HepG2 (cell line): ENCODE results near the gene CTNNBL1. TPM values are rescaled to one million over a fixed set of nuclear protein-coding genes. Genes with fewer than 3 reads are reported as not detected.

ENCODE experiments used
- ATRX ChIP-seq: sonication (generic); formaldehyde crosslinking; IDR thresholded peaks from 2 replicates; pipeline ENCODE4 v1.4.0; 2020; ENCODE audit warnings: missing genetic modification reagents, borderline replicate concordance
- FOXK2 ChIP-seq: fragments of 450-650 bp; IDR thresholded peaks from 2 replicates; pipeline ENCODE4 v1.6.1; 2016
- HNRNPK ChIP-seq: fragments of 200-400 bp; formaldehyde crosslinking; IDR thresholded peaks from 2 replicates; pipeline ENCODE4 v1.6.1; 2018; ENCODE audit warnings: low read length, low read depth, moderate library complexity, mild to moderate bottlenecking; ENCODE audit not compliant: poor library complexity, severe bottlenecking
- IKZF5 ChIP-seq: IDR thresholded peaks from 2 replicates; pipeline ENCODE4 v1.6.1; 2018; ENCODE audit warnings: missing genetic modification reagents, mild to moderate bottlenecking, missing compliant biosample characterization
- KIAA2018 ChIP-seq: sonication (generic); formaldehyde crosslinking; IDR thresholded peaks from 2 replicates; pipeline ENCODE4 v1.5.0; 2020; ENCODE audit warnings: mild to moderate bottlenecking, missing genetic modification reagents, borderline replicate concordance
- MED13 ChIP-seq: sonication (generic); formaldehyde crosslinking; IDR thresholded peaks from 2 replicates; pipeline ENCODE4 v1.5.0; 2020; ENCODE audit warnings: missing genetic modification reagents
- REL ChIP-seq: sonication (generic); formaldehyde crosslinking; conservative IDR thresholded peaks from 2 replicates; pipeline ENCODE4 v1.8.0; 2022; ENCODE audit warnings: mild to moderate bottlenecking, missing genetic modification reagents, moderate library complexity
- STAT5B ChIP-seq: sonication (generic); formaldehyde crosslinking; IDR thresholded peaks from 2 replicates; pipeline ENCODE4 v1.4.0; 2020; ENCODE audit warnings: missing genetic modification reagents
- THAP11 ChIP-seq: IDR thresholded peaks from 2 replicates; pipeline ENCODE4 v1.6.1; 2016; ENCODE audit warnings: missing biosample characterization, missing genetic modification reagents
- ZMYM2 ChIP-seq: sonication (generic); formaldehyde crosslinking; IDR thresholded peaks from 2 replicates; pipeline ENCODE4 v1.8.0; 2022; ENCODE audit warnings: mild to moderate bottlenecking, missing genetic modification reagents
- ZNF101 ChIP-seq: sonication (generic); formaldehyde crosslinking; IDR thresholded peaks from 2 replicates; pipeline ENCODE4 v1.4.0; 2020; ENCODE audit warnings: mild to moderate bottlenecking, low read depth, missing genetic modification reagents, borderline replicate concordance
- ZNF274 ChIP-seq: sonication (generic); formaldehyde crosslinking; IDR thresholded peaks from 2 replicates; pipeline ENCODE4 v1.5.1; 2020; ENCODE audit warnings: mild to moderate bottlenecking, missing genetic modification reagents
- ZNF337 ChIP-seq: sonication (generic); formaldehyde crosslinking; IDR thresholded peaks from 2 replicates; pipeline ENCODE4 v1.5.1; 2020; ENCODE audit warnings: missing genetic modification reagents, low read depth, mild to moderate bottlenecking, borderline replicate concordance
- ZNF639 ChIP-seq: conservative IDR thresholded peaks from 2 replicates; pipeline ENCODE4 v1.6.1; 2018; ENCODE audit warnings: missing genetic modification reagents
- ZNF790 ChIP-seq: sonication (generic); formaldehyde crosslinking; IDR thresholded peaks from 2 replicates; pipeline ENCODE4 v1.8.0; 2022; ENCODE audit warnings: missing genetic modification reagents, mild to moderate bottlenecking, borderline replicate concordance
- ZNF891 ChIP-seq: sonication (generic); formaldehyde crosslinking; IDR thresholded peaks from 2 replicates; pipeline ENCODE4 v1.5.0; 2020; ENCODE audit warnings: mild to moderate bottlenecking, missing genetic modification reagents
- ZSCAN5A ChIP-seq: sonication (generic); formaldehyde crosslinking; IDR thresholded peaks from 2 replicates; pipeline ENCODE4 v1.8.0; 2022; ENCODE audit warnings: mild to moderate bottlenecking, missing genetic modification reagents, borderline replicate concordance
- polyA plus RNA-seq, 8 experiments: library from polyadenylated mRNA; depleted of rRNA in 3 of 8; stranded (reverse) in 7 of 8; unstranded in 1 of 8; fragments of >200 nt; fragmentation: Illumina TruSeq in 4 of 8; extraction: Trizol in 4 of 8; gene quantifications; 2 replicates each; pipeline versions ENCODE4 v1.2.1 to v1.2.3, GENCODE V29; 2011 to 2016; ENCODE audit warnings: low read depth in 4 of 8, missing spikeins in 1 of 8, mixed read lengths in 1 of 8; ENCODE audit not compliant: insufficient read depth in 1 of 8
- total RNA-seq, 5 experiments: library from RNA; depleted of rRNA; stranded (reverse); fragments of >200 nt; fragmentation: Illumina TruSeq; extraction: Trizol; gene quantifications; 2 replicates each; pipeline ENCODE4 v1.2.3, GENCODE V29; 2016; ENCODE audit warnings: low read depth in 1 of 5

The CTNNBL1 gene
- total and polyA plus RNA-seq, 2 of the 13 experiments (the other 11 are each of a cell fraction or from before 2014, with no cell fraction given): 49.3 to 94.6 TPM

GRCh38 chr20:37677969-37678861 lies 15.6 kb upstream of the CTNNBL1 start (continued):
- TF ChIP-seq ZNF639 (CRISPR knock-in tag) (no peak), MED13 (CRISPR knock-in tag) (no peak), IKZF5 (0 out of 2 replicates have a peak, but pooled peaks have one; percentile 30), KIAA2018 (CRISPR knock-in tag) (no peak), ZNF891 (CRISPR knock-in tag) (peak; percentile 53; the same call in 1 of the 2 replicates), ZNF337 (no peak), ZSCAN5A (CRISPR knock-in tag) (no peak), ZNF274 (CRISPR knock-in tag) (peak; percentile 75), FOXK2 (no peak), STAT5B (no peak), ZNF101 (CRISPR knock-in tag) (no peak), ATRX (no peak), REL (CRISPR knock-in tag) (no peak), ZNF790 (CRISPR knock-in tag) (no peak), HNRNPK (no peak), THAP11 (CRISPR knock-in tag) (no peak), ZMYM2 (CRISPR knock-in tag) (peak; percentile 96)
